ENCODE data around the gene TRMT2A.

DNA sequence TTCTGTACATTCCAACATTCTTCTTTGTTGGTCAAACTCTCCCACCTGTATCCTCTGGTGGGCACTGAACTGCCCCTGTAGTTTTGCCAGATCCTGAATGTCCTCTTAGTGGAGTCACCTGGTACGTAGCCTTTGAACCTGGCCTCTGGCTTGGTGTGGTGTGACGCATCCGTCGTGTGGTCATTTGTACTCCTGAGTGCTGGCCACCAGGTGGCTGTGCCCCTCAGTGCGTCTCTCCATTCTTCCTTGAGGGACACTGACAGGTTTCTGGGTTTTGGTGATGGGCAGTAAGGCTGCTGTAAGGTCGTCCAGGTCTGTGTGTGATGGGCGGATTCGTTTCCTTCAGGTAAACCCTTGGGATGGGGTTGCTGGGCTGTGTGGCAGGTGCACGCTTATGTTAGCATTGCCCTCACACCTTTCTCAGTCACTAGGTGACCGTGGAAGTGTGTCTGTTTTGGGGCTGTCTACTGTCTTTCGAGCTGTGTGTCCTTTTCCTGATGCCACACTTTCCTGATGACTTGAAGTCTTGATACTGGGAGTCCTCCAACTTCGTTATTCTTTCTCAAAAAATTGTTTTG lies 14.7 kb downstream of the TRMT2A start:
- TF ChIP-seq, protein P1, sequence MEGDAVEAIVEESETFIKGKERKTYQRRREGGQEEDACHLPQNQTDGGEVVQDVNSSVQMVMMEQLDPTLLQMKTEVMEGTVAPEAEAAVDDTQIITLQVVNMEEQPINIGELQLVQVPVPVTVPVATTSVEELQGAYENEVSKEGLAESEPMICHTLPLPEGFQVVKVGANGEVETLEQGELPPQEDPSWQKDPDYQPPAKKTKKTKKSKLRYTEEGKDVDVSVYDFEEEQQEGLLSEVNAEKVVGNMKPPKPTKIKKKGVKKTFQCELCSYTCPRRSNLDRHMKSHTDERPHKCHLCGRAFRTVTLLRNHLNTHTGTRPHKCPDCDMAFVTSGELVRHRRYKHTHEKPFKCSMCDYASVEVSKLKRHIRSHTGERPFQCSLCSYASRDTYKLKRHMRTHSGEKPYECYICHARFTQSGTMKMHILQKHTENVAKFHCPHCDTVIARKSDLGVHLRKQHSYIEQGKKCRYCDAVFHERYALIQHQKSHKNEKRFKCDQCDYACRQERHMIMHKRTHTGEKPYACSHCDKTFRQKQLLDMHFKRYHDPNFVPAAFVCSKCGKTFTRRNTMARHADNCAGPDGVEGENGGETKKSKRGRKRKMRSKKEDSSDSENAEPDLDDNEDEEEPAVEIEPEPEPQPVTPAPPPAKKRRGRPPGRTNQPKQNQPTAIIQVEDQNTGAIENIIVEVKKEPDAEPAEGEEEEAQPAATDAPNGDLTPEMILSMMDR (IDR thresholded peaks at IDR 0.05; ENCODE audit: low read length), result no peak
- TF ChIP-seq EZH2 (optimal IDR thresholded peaks at IDR 0.05; ENCODE audit: low read depth, low read length) (no peak), EZH2phosphoT487 (IDR thresholded peaks at IDR 0.05; ENCODE audit: low read length) (no peak)
